OCI-LY3 (cell line): ENCODE measurements around the gene TMEM208.

Experiments
- H2AFZ ChIP-seq: fragments of 200-600, 300-600 bp; shearing (Covaris generic); 2 replicates; pipeline ENCODE4 v1.6.0; 2014; ENCODE audit warnings: antibody characterized with exemption, low read depth, low read length
- H3K27ac ChIP-seq: fragments of 200-600, 300-600 bp; sonication (generic); 2 replicates; pipeline ENCODE4 v1.5.1; 2014; ENCODE audit warnings: mild to moderate bottlenecking, low read length, moderate library complexity, mixed read lengths
- H3K27me3 ChIP-seq: fragments of 200-600, 300-600 bp; sonication (generic); 2 replicates; pipeline ENCODE4 v1.6.1; 2014; ENCODE audit warnings: low read depth, low read length, mixed read lengths
- H3K36me3 ChIP-seq: fragments of 200-600, 300-600 bp; sonication (generic); replicated peaks from 2 replicates; pipeline ENCODE3; 2014; ENCODE audit warnings: low read depth, low read length, mixed read lengths
- H3K4me1 ChIP-seq: fragments of 300-600, 200-600 bp; sonication (generic); 2 replicates; pipeline ENCODE4 v1.6.1; 2014; ENCODE audit warnings: low read length, mixed read lengths
- H3K4me2 ChIP-seq: fragments of 200-600, 300-600 bp; sonication (generic); 2 replicates; pipeline ENCODE4 v1.6.1; 2014; ENCODE audit warnings: low read length, mixed read lengths
- H3K4me3 ChIP-seq: fragments of 300-600, 200-600 bp; sonication (generic); 2 replicates; pipeline ENCODE4 v1.5.1; 2014; ENCODE audit warnings: antibody characterized with exemption, mild to moderate bottlenecking, low read length, moderate library complexity
- H3K79me2 ChIP-seq: fragments of 300-600, 200-600 bp; shearing (Covaris generic); 2 replicates; pipeline ENCODE4 v1.6.1; 2014; ENCODE audit warnings: mild to moderate bottlenecking, low read length, mixed read lengths
- H3K9ac ChIP-seq: fragments of 300-600, 200-600 bp; shearing (Covaris generic); 2 replicates; pipeline ENCODE4 v1.6.0; 2014; ENCODE audit warnings: mild to moderate bottlenecking, low read length, moderate library complexity
- H3K9me3 ChIP-seq: fragments of 200-600, 300-600 bp; shearing (Covaris generic); 2 replicates; pipeline ENCODE4 v1.6.1; 2014; ENCODE audit warnings: low read length, mixed read lengths; ENCODE audit not compliant: insufficient read depth
- H4K20me1 ChIP-seq: fragments of 200-600, 300-600 bp; sonication (generic); 2 replicates; pipeline ENCODE4 v1.6.1; 2016; ENCODE audit warnings: low read length, mixed read lengths; ENCODE audit not compliant: insufficient read depth
- CTCF ChIP-seq: fragments of 200-600, 300-600 bp; sonication (generic); IDR thresholded peaks from 2 replicates; pipeline ENCODE4 v1.5.1; 2014; ENCODE audit warnings: antibody characterized with exemption, low read length, low read depth
- EZH2phosphoT487 ChIP-seq: fragments of 200-600 bp; shearing (Covaris generic); IDR thresholded peaks from 2 replicates; pipeline ENCODE4 v1.6.1; 2018; ENCODE audit warnings: antibody characterized with exemption, mixed run types, low read depth

TMEM208 gene

GRCh38 chr16:67269766-67270165, 42.8 kb downstream of the TMEM208 start:
- Histone ChIP-seq H3K4me1 (no peaks in the 10 kb centered on the region), H3K36me3 (no peaks in the 10 kb centered on the region), H3K4me3 (no peak overlapping the region), H3K79me2 (no peaks in the 10 kb centered on the region), H3K4me2 (no peak overlapping the region), H3K27me3 (no peaks in the 10 kb centered on the region), H2AFZ (no peak overlapping the region), H3K9me3 (no peaks in the 10 kb centered on the region), H3K27ac (no peak overlapping the region), H3K9ac (no peak overlapping the region), H4K20me1 (no peaks in the 10 kb centered on the region)
- TF ChIP-seq EZH2phosphoT487 (no peak), CTCF (no peak)

GRCh38 chr16:67270931-67271338, 44.0 kb downstream of the TMEM208 start:
- Histone ChIP-seq H2AFZ (no peak overlapping the region), H3K9ac (no peak overlapping the region), H3K79me2 (no peaks in the 10 kb centered on the region), H3K27ac (no peak overlapping the region), H3K4me3 (no peak overlapping the region), H3K27me3 (no peaks in the 10 kb centered on the region), H3K36me3 (peaks cover 3% of the 10 kb centered on the region), H3K9me3 (no peaks in the 10 kb centered on the region), H3K4me1 (no peaks in the 10 kb centered on the region), H3K4me2 (no peak overlapping the region), H4K20me1 (no peaks in the 10 kb centered on the region)
- TF ChIP-seq CTCF = no peak
- TF ChIP-seq EZH2phosphoT487 = no peak

GRCh38 chr16:67271446-67271845, 44.5 kb downstream of the TMEM208 start:
- TF ChIP-seq EZH2phosphoT487 (no peak), CTCF (no peak)
- Histone ChIP-seq H2AFZ (no peak overlapping the region), H3K27ac (no peak overlapping the region), H3K9me3 (no peaks in the 10 kb centered on the region), H3K4me1 (no peaks in the 10 kb centered on the region), H3K4me3 (no peak overlapping the region), H4K20me1 (no peaks in the 10 kb centered on the region), H3K27me3 (no peaks in the 10 kb centered on the region), H3K36me3 (peaks cover 3% of the 10 kb centered on the region), H3K4me2 (no peak overlapping the region), H3K9ac (no peak overlapping the region), H3K79me2 (no peaks in the 10 kb centered on the region)

- H3K4me3 ChIP-seq = no peak overlapping the region
- H3K4me1 ChIP-seq = peaks cover 11% of the 10 kb centered on the region
- peaks cover 3% of the 10 kb centered on the region for H3K36me3 ChIP-seq
- no peaks in the 10 kb centered on the region for H3K27me3 ChIP-seq
- peaks cover 15% of the 10 kb centered on the region for H3K79me2 ChIP-seq
- H2AFZ ChIP-seq = no peak overlapping the region
- H3K9me3 ChIP-seq = no peaks in the 10 kb centered on the region
- no peak overlapping the region for H3K4me2 ChIP-seq
- H3K9ac ChIP-seq = no peak overlapping the region
- H3K27ac ChIP-seq = no peak overlapping the region
- no peak for TF ChIP-seq CTCF
- TF ChIP-seq EZH2phosphoT487 = no peak
- no peaks in the 10 kb centered on the region for H4K20me1 ChIP-seq
Measured at GRCh38 chr16:67275321-67275720, 48.4 kb downstream of the TMEM208 start.
